GM18511 (cell line): ENCODE measurements around the gene ARHGAP15.

Source experiments
- ATAC-seq: cut with Tn5 transposase; IDR thresholded peaks from one replicate; pipeline ENCODE4 v1.9.1; 2021; ENCODE audit warnings: mild to moderate bottlenecking, moderate library complexity; ENCODE audit not compliant: unreplicated experiment

The ARHGAP15 gene

GRCh38 chr2:143258126-143258892 lies 129.1 kb downstream of the ARHGAP15 start:
- ATAC-seq: no peak

- ATAC-seq: peak; percentile 39
Measured at GRCh38 chr2:143259368-143259958, 130.2 kb downstream of the ARHGAP15 start.

GRCh38 chr2:143261986-143262385 lies 132.8 kb downstream of the ARHGAP15 start:
- ATAC-seq: peak; percentile 68

- ATAC-seq: peak; percentile 12
Measured at GRCh38 chr2:143262389-143262788, 133.2 kb downstream of the ARHGAP15 start.

- ATAC-seq: no peak
Measured at GRCh38 chr2:143263066-143263625, 133.9 kb downstream of the ARHGAP15 start.

- ATAC-seq: no peak
Measured at GRCh38 chr2:143264851-143265250, 135.6 kb downstream of the ARHGAP15 start.

GRCh38 chr2:143279672-143280071 lies 150.5 kb downstream of the ARHGAP15 start:
- no peak for ATAC-seq

GRCh38 chr2:143280097-143280757 lies 151.0 kb downstream of the ARHGAP15 start:
- no peak for ATAC-seq

GRCh38 chr2:143282684-143283083 lies 153.5 kb downstream of the ARHGAP15 start:
- ATAC-seq: no peak

- ATAC-seq: peak; percentile 81
Measured at GRCh38 chr2:143284087-143284675, 155.0 kb downstream of the ARHGAP15 start.

- ATAC-seq: no peak
Measured at GRCh38 chr2:143289025-143289424, 159.8 kb downstream of the ARHGAP15 start.

- no peak for ATAC-seq
Measured at GRCh38 chr2:143290221-143290620, 161.0 kb downstream of the ARHGAP15 start.

GRCh38 chr2:143294068-143294467 lies 164.8 kb downstream of the ARHGAP15 start:
- no peak for ATAC-seq

GRCh38 chr2:143296089-143296488 lies 166.9 kb downstream of the ARHGAP15 start:
- no peak for ATAC-seq

- ATAC-seq: no peak
Measured at GRCh38 chr2:143297182-143297581, 168.0 kb downstream of the ARHGAP15 start.

GRCh38 chr2:143300536-143300935 lies 171.3 kb downstream of the ARHGAP15 start:
- ATAC-seq: no peak

GRCh38 chr2:143311426-143311825 lies 182.2 kb downstream of the ARHGAP15 start:
- no peak for ATAC-seq

- no peak for ATAC-seq
Measured at GRCh38 chr2:143312441-143312840, 183.2 kb downstream of the ARHGAP15 start.

GRCh38 chr2:143313861-143314260 lies 184.6 kb downstream of the ARHGAP15 start:
- ATAC-seq: no peak

GRCh38 chr2:143321994-143322393 lies 192.8 kb downstream of the ARHGAP15 start:
- ATAC-seq: no peak

- ATAC-seq: no peak
Measured at GRCh38 chr2:143329288-143329687, 200.1 kb downstream of the ARHGAP15 start.
